Measurements from ENCODE around the gene ASTN2.

ASTN2 gene

DNA sequence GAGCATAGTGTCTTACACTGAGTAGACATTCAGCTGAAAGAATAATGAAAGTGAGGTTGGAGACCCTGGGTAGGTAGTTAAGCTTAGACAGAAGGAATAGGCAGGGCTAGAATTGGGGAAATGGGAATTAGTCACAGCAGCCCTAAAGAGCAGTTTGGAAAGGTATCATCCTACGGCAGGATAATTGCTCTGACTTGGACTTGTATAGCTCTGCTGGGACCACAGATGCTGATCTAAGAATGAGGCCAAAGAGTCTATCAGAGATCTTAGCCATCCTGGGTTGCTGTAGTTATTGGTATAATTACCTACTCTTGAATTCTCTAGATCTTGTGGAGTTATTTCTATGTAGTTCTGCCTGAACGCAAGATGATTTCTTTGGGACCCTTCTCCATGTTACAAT lies 288.0 kb downstream of the ASTN2 start:
- no peak for DNase-seq (ENCODE audit: low read depth)

DNA sequence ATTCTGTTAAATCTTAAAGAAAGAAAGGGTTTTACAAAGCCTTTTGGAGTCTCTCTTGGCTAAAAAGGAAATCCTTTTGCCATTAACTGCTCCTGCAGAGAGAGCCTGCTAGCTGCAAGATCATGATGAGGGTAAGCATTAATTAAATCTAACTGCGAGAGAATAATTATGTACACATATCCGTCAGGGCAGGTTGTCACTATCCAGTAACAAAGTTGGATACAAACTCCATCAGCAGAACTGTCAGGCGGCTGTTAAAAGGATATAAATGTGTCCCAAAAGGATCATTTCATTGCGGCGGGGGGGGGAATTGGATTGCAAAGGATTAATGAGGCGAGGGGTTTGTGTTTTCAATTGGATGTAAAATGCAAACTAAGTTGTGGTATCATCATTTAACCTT lies 289.3 kb downstream of the ASTN2 start:
- DNase-seq (ENCODE audit: low read depth) = no peak
- TF ChIP-seq, protein P1, sequence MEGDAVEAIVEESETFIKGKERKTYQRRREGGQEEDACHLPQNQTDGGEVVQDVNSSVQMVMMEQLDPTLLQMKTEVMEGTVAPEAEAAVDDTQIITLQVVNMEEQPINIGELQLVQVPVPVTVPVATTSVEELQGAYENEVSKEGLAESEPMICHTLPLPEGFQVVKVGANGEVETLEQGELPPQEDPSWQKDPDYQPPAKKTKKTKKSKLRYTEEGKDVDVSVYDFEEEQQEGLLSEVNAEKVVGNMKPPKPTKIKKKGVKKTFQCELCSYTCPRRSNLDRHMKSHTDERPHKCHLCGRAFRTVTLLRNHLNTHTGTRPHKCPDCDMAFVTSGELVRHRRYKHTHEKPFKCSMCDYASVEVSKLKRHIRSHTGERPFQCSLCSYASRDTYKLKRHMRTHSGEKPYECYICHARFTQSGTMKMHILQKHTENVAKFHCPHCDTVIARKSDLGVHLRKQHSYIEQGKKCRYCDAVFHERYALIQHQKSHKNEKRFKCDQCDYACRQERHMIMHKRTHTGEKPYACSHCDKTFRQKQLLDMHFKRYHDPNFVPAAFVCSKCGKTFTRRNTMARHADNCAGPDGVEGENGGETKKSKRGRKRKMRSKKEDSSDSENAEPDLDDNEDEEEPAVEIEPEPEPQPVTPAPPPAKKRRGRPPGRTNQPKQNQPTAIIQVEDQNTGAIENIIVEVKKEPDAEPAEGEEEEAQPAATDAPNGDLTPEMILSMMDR (conservative IDR thresholded peaks at IDR 0.05; ENCODE audit: low read length) = no peak
- H3K4me3 ChIP-seq (ENCODE audit: low read length) = no peak overlapping the region

More for the DNA sequence above, 288.0 kb downstream of the ASTN2 start:
- H3K4me3 ChIP-seq (ENCODE audit: low read length) = no peak overlapping the region
- TF ChIP-seq, protein P1 (conservative IDR thresholded peaks at IDR 0.05; ENCODE audit: low read length) = no peak

DNA sequence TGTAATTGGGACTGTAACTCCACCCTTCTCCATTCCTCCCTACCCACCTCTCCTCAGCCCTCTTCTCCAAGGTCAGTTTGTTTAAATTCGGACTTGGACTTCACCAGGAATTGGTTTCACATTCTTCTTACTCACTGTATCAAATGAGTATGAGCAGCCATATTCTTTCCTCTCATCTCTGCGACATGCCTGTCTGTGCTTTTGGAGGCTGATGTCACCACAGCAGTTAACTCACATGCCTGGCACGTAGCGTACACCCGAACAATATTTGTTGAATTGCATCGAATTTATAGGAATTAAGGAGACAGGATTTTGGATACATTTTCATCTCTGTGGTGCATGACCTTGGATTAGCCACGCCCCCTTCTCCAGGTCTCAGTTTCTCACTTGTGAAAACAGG lies 291.1 kb downstream of the ASTN2 start:
- TF ChIP-seq, protein P1 (conservative IDR thresholded peaks at IDR 0.05; ENCODE audit: low read length) = no peak
- H3K4me3 ChIP-seq (ENCODE audit: low read length) = no peak overlapping the region
- no peak for DNase-seq (ENCODE audit: low read depth)

DNA sequence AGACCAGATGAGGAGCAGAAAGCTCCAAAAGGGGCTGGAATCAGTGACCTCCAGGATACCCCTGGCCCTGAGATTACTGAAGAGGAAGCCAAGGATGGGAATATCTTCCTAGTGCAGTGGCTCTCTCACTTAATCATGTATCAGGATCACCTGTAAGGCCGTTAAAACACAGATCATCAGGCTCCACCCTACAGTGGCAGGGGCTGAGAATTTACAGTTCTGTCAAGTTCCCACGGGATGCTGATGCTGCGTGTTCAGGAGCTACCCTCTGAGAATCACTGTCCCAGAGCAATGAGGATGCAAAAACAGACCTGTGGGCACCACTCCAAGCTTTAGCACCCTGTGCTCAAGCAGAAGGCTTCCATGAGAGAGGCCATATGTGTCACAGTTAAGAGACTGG lies 291.9 kb downstream of the ASTN2 start:
- TF ChIP-seq, protein P1 (conservative IDR thresholded peaks at IDR 0.05; ENCODE audit: low read length) = no peak
- no peak overlapping the region for H3K4me3 ChIP-seq (ENCODE audit: low read length)
- no peak for DNase-seq (ENCODE audit: low read depth)

DNA sequence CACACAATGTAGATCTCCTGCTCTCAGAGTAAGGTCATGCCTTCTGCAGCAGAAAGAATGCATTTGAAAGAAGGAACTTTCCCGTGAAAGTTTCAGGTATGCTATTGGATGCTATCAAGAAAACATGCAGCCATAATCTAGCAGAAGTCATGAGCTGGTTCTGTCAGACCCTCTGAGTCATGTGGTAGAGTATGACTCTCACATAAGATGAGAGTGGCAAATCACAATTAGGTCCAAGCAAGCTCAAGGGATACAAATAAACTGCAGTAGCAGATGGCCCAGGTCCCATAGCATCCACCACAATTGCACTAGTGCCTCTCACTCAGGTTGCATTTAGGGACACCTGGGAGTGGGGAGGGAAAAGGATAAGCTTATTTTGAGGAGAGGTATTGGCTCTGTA lies 292.8 kb downstream of the ASTN2 start:
- no peak for DNase-seq (ENCODE audit: low read depth)
- TF ChIP-seq, protein P1 (conservative IDR thresholded peaks at IDR 0.05; ENCODE audit: low read length) = no peak

DNA sequence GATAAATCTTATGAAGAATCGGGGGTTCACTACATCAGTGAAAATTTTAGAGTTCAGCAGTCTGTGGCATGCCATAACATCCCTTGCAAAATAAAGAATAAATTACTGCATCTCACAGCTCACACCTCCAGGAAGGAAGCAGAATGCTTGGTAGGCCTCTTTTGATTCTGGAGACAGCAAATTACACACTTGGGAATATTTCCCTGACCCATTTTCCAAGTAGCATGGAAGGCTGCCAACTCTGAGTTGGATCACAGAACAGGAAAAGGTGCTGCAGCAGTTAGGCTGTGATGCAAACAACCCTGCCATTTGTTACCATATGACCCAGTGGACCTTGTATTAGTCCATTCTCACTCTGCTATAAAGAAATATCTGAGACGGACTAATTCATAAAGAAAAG lies 293.5 kb downstream of the ASTN2 start:
- H3K4me3 ChIP-seq (ENCODE audit: low read length) = no peak overlapping the region
- TF ChIP-seq, protein P1 (conservative IDR thresholded peaks at IDR 0.05; ENCODE audit: low read length) = no peak
- no peak for DNase-seq (ENCODE audit: low read depth)

More for the DNA sequence above, 292.8 kb downstream of the ASTN2 start:
- no peak overlapping the region for H3K4me3 ChIP-seq (ENCODE audit: low read length)

DNA sequence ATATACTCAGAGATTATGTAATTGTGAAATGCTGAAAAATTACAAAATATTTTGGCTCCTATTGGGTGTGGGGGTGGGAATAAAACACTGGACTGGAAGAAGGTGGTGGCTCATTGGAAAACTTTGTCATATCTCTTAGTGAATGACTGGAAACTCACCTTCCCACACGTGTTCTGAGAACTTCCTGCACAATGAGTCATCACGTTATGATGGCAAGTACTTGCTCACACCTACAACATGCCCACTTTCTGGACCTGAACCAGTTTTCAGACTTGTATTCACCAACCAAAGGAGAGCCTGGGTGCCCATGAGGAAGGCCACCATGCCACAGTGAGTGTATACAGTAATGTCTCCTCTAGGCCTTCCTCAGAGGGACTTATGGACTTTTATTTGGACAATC lies 294.8 kb downstream of the ASTN2 start:
- no peak for DNase-seq (ENCODE audit: low read depth)
- TF ChIP-seq, protein P1 (conservative IDR thresholded peaks at IDR 0.05; ENCODE audit: low read length) = no peak
- no peak overlapping the region for H3K4me3 ChIP-seq (ENCODE audit: low read length)

All from AG10803 (cell line).